GM18519 (cell line): ENCODE data around the gene ERC2.

Source experiments
- ATAC-seq: cut with Tn5 transposase; IDR thresholded peaks from one replicate; pipeline ENCODE4 v1.9.1; 2021; ENCODE audit warnings: mild to moderate bottlenecking, moderate library complexity; ENCODE audit not compliant: unreplicated experiment, low FRiP score

ERC2 gene

GRCh38 chr3:55709411-55710012, 758.8 kb downstream of the ERC2 start:
- no peak for ATAC-seq

- ATAC-seq, result no peak
Observed at GRCh38 chr3:55708921-55709320, 759.3 kb downstream of the ERC2 start.

- no peak for ATAC-seq
Observed at GRCh38 chr3:55708242-55708641, 760.0 kb downstream of the ERC2 start.

- ATAC-seq, result no peak
Observed at GRCh38 chr3:55704521-55704920, 763.7 kb downstream of the ERC2 start.

GRCh38 chr3:55702822-55703221, 765.4 kb downstream of the ERC2 start:
- no peak for ATAC-seq

GRCh38 chr3:55701997-55702396, 766.3 kb downstream of the ERC2 start:
- ATAC-seq, result no peak

- no peak for ATAC-seq
Observed at GRCh38 chr3:55698831-55699230, 769.4 kb downstream of the ERC2 start.

GRCh38 chr3:55697177-55697865, 770.9 kb downstream of the ERC2 start:
- no peak for ATAC-seq

- no peak for ATAC-seq
Observed at GRCh38 chr3:55692957-55693558, 775.2 kb downstream of the ERC2 start.

GRCh38 chr3:55692295-55692956, 775.8 kb downstream of the ERC2 start:
- ATAC-seq, result no peak

- no peak for ATAC-seq
Observed at GRCh38 chr3:55691141-55691540, 777.1 kb downstream of the ERC2 start.

GRCh38 chr3:55690726-55691125, 777.5 kb downstream of the ERC2 start:
- ATAC-seq, result peak; percentile 51

GRCh38 chr3:55690177-55690576, 778.1 kb downstream of the ERC2 start:
- ATAC-seq, result no peak

- ATAC-seq, result no peak
Observed at GRCh38 chr3:55688154-55688553, 780.1 kb downstream of the ERC2 start.

GRCh38 chr3:55687526-55687925, 780.7 kb downstream of the ERC2 start:
- no peak for ATAC-seq

- no peak for ATAC-seq
Observed at GRCh38 chr3:55686426-55687254, 781.6 kb downstream of the ERC2 start.

- ATAC-seq, result no peak
Observed at GRCh38 chr3:55683666-55684270, 784.5 kb downstream of the ERC2 start.

- ATAC-seq, result no peak
Observed at GRCh38 chr3:55682461-55682860, 785.8 kb downstream of the ERC2 start.

GRCh38 chr3:55678546-55679216, 789.6 kb downstream of the ERC2 start:
- no peak for ATAC-seq

GRCh38 chr3:55676643-55677042, 791.6 kb downstream of the ERC2 start:
- ATAC-seq, result no peak
